ENCODE data around the gene ACADVL. TPM values are rescaled to one million over a fixed set of nuclear protein-coding genes. Genes with fewer than 3 reads are reported as not detected.

ACADVL gene
- total RNA-seq, 3 donors from 2014 or later (not counting 1 experiment from before 2014, with no cell fraction given): 439 to 637 (median 607) TPM

DNA sequence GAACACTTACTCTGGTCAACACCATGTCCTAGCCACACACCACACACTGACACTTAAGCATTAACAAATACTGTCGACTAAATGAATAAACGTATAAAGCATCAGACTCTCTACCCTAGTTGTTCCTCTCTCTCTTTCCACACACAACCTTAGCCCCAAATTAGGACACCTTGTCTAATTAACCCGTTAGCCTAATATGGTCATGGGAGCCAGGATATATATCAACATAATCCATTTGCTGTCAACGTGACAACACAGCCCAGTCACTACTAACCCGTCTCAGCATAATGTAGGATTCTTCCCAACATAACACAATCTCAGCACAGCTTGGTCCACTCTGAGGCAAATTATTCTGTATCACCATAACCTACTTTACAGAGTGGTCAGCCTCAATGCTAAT, 12.4 kb downstream of the ACADVL start:
- Histone ChIP-seq H3K27me3 (ENCODE audit: control insufficient read depth, insufficient read depth, low read length) (no peaks in the 10 kb centered on the region), H3K4me1 (ENCODE audit: control insufficient read depth, insufficient read depth, low read length) (peaks cover 31% of the 10 kb centered on the region), H3K4me3 (ENCODE audit: low read length) (no peak overlapping the region), H3K27ac (ENCODE audit: low read length) (no peak overlapping the region), H3K36me3 (ENCODE audit: control insufficient read depth, insufficient read depth, low read length) (peaks cover 46% of the 10 kb centered on the region), H3K9me3 (ENCODE audit: control insufficient read depth, insufficient read depth, low read length) (no peaks in the 10 kb centered on the region)
- intact Hi-C loops (cut with micrococcal nuclease): loop anchor here (5.0 kb wide), 1 partner anchor 905 kb away; no protein-coding TSS in a partner anchor
- no peak overlapping the region for H3K27ac Mint-ChIP-seq
- 94% methylated on average over 5 of the region's 5 CpGs for WGBS (ENCODE audit: insufficient coverage)
- H3K36me3 Mint-ChIP-seq: no peaks in the 10 kb centered on the region
- DNase-seq (no peak), ATAC-seq (no peak)
- H3K4me3 Mint-ChIP-seq: peak overlapping the region; percentile 26
- TF ChIP-seq, protein P1, sequence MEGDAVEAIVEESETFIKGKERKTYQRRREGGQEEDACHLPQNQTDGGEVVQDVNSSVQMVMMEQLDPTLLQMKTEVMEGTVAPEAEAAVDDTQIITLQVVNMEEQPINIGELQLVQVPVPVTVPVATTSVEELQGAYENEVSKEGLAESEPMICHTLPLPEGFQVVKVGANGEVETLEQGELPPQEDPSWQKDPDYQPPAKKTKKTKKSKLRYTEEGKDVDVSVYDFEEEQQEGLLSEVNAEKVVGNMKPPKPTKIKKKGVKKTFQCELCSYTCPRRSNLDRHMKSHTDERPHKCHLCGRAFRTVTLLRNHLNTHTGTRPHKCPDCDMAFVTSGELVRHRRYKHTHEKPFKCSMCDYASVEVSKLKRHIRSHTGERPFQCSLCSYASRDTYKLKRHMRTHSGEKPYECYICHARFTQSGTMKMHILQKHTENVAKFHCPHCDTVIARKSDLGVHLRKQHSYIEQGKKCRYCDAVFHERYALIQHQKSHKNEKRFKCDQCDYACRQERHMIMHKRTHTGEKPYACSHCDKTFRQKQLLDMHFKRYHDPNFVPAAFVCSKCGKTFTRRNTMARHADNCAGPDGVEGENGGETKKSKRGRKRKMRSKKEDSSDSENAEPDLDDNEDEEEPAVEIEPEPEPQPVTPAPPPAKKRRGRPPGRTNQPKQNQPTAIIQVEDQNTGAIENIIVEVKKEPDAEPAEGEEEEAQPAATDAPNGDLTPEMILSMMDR (IDR thresholded peaks at IDR 0.05): no peak
- no peaks in the 10 kb centered on the region for H3K9me3 Mint-ChIP-seq
- H3K4me1 Mint-ChIP-seq: peaks cover 36 to 57% of the 10 kb centered on the region in 2 donors
- no peaks in the 10 kb centered on the region for H3K27me3 Mint-ChIP-seq (ENCODE audit: low read depth in 2 of 2)

DNA sequence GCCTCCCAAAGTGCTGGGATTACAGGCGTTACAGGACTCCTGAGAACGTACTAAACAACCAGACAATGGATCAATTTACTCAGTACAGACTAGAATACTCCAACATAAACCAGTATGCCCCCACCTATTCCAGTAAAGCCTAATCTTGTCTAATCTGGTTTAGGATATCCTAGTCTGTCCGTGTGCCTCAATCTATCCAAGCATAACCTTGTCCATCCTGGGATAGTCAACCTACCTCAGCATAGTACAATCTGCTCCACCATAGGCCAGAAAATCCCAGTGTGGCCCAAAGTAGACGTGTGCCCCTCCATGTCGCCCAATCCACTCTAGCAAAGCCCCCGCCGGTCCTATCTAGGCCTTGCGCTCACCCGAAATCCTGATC, 14.0 kb downstream of the ACADVL start:
- Histone ChIP-seq H3K4me1 (ENCODE audit: control insufficient read depth, insufficient read depth, low read length) (peaks cover 37% of the 10 kb centered on the region), H3K27me3 (ENCODE audit: control insufficient read depth, insufficient read depth, low read length) (no peaks in the 10 kb centered on the region), H3K36me3 (ENCODE audit: control insufficient read depth, insufficient read depth, low read length) (peaks cover 31% of the 10 kb centered on the region), H3K4me3 (ENCODE audit: low read length) (peak overlapping the region; percentile 90), H3K9me3 (ENCODE audit: control insufficient read depth, insufficient read depth, low read length) (no peaks in the 10 kb centered on the region), H3K27ac (ENCODE audit: low read length) (peak overlapping the region; percentile 63)
- Mint-ChIP-seq H3K4me3 (peak overlapping the region; percentile 88), H3K9me3 (no peaks in the 10 kb centered on the region), H3K27me3 (ENCODE audit: low read depth in 2 of 2) (no peaks in the 10 kb centered on the region), H3K36me3 (no peaks in the 10 kb centered on the region), H3K27ac (peak overlapping the region; percentile 92 to 97), H3K4me1 (peaks cover 40 to 66% of the 10 kb centered on the region in 2 donors)
- ATAC-seq (no peak), DNase-seq (no peak)
- intact Hi-C loops (cut with micrococcal nuclease): loop anchor here (2.0 to 5.0 kb wide), 2 partner anchors 19 to 904 kb away; no protein-coding TSS in a partner anchor
- 5% methylated on average over 9 of the region's 9 CpGs for WGBS (ENCODE audit: insufficient coverage)
- TF ChIP-seq, protein P1 (IDR thresholded peaks at IDR 0.05): no peak

DNA sequence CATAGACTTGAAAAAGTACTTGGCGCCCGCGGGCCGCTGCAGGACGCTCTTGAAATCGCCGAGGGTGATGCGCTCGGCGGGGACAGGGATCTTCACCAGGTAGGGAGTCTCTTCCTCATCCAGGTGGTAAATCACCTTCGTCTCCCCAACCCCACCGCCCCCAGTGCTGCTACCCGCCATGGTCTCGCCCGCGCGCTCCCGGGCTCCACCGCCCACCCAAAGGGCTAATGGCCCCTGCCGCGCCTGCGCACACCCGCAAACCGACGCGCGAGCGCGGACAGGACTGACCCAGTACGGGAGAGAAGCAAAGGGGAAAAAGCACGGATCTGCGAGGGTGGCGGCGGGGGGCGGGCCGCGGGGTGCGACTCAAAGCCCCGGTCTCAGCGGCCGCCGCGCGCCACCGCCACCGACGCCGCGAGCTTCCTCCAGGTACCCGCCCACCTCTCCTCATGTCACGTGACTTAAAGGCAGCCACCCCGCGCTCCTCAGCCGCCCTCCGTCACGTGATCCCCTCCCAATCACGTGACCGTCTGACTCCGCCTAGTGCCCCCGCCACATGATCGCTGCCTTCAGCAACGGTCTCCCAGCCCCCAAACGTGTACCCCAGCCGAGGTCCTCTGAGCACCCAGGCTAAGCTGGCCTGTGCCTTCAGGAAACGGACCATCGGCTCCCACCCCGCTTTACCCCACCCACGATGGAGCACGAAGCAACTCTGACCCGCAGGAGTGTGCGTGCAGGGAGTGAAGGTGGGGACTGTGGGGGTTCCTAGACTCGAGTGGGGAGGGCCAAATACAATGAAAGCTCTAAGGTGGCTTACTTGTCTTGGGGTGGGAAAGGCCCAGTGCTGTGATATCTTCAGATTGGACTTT, 14.6 kb downstream of the ACADVL start, which contains the start of gene DVL2:
TSS of gene DVL2 (minus strand) at position 435 of the 869 bp plus-strand sequence. CDS start at position 180, 255 bp downstream.
- peak within 1 kb of the TSS; percentile 88 for H3K4me3 Mint-ChIP-seq
- DNase-seq (peak; percentile 92 to 97), ATAC-seq (peak; percentile 55 to 77 (median 73))
- no peaks in the 10 kb centered on the region for H3K36me3 Mint-ChIP-seq
- no peaks in the 10 kb centered on the region for H3K27me3 ChIP-seq (ENCODE audit: control insufficient read depth, insufficient read depth, low read length)
- under 1% methylated on average over 72 of the region's 72 CpGs for WGBS (ENCODE audit: insufficient coverage)
- no peaks in the 10 kb centered on the region for H3K9me3 ChIP-seq (ENCODE audit: control insufficient read depth, insufficient read depth, low read length)
- H3K27ac Mint-ChIP-seq: peak within 1 kb of the TSS; percentile 92 to 97
- no peaks in the 10 kb centered on the region for H3K27me3 Mint-ChIP-seq (ENCODE audit: low read depth in 2 of 2)
- peak within 1 kb of the TSS; percentile 90 for H3K4me3 ChIP-seq (ENCODE audit: low read length)
- no peaks in the 10 kb centered on the region for H3K9me3 Mint-ChIP-seq
- intact Hi-C loops (cut with micrococcal nuclease): loop anchor here (2.0 to 5.0 kb wide), 2 partner anchors 20 to 903 kb away; no protein-coding TSS in a partner anchor
- H3K4me1 Mint-ChIP-seq: peaks cover 40 to 69% of the 10 kb centered on the region in 2 donors
- peaks cover 26% of the 10 kb centered on the region for H3K36me3 ChIP-seq (ENCODE audit: control insufficient read depth, insufficient read depth, low read length)
- H3K27ac ChIP-seq (ENCODE audit: low read length): peak within 1 kb of the TSS; percentile 63
- TF ChIP-seq, protein P1 (IDR thresholded peaks at IDR 0.05): no peak
- peaks cover 37% of the 10 kb centered on the region for H3K4me1 ChIP-seq (ENCODE audit: control insufficient read depth, insufficient read depth, low read length)

Data from natural killer cell (primary cell).